ENCODE data around the gene CACNA1B.
A peak's percentile ranks its signal among the peaks of the same experiment; 100 is the strongest.

CACNA1B gene

DNA sequence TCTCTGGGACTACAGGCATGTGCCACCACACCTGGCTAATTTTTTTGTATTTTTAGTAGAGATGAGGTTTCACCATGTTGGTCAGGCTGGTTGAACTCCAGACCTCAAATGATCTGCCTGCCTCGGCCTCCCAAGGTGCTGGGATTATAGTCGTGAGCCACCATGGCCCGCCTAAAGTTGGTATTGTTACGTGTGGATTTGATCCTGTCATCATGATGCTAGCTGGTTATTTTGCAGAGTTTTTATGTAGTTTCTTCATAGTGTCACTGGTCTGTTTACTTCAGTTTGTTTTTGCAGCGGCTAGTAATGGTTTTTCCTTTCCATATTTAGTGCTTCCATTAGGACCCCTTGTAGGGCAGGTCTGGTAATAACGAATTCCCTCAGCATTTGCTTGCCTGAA is 85.9 kb downstream of the CACNA1B start:
- no peak overlapping the region for H3K18ac ChIP-seq (ENCODE audit: low read length)
- H3K36me3 ChIP-seq (ENCODE audit: control insufficient read depth, insufficient read depth, low read length) = no peaks in the 10 kb centered on the region
- no peak overlapping the region for H3K27ac ChIP-seq (ENCODE audit: low read depth, low read length)
- no peaks in the 10 kb centered on the region for H3K79me1 ChIP-seq (ENCODE audit: low read length)
- H2BK120ac ChIP-seq (ENCODE audit: low read depth, low read length) = no peak overlapping the region
- H3K56ac ChIP-seq (ENCODE audit: low read length) = no peak overlapping the region
- no peak overlapping the region for H2BK5ac ChIP-seq (ENCODE audit: low read length)
- no peak for DNase-seq
- no peak overlapping the region for H4K8ac ChIP-seq (ENCODE audit: low read depth, low read length)
- H3K4me1 ChIP-seq (ENCODE audit: control insufficient read depth, low read depth, low read length) = no peaks in the 10 kb centered on the region
- no peak overlapping the region for H2BK15ac ChIP-seq (replicated peaks; ENCODE audit: low read depth)
- H3K9ac ChIP-seq (ENCODE audit: low read length) = no peak overlapping the region
- no peak overlapping the region for H3K4me3 ChIP-seq (ENCODE audit: low read length)
- no CpG with 5 or more reads among the region's 6 CpGs for WGBS (ENCODE audit: extremely low coverage, insufficient coverage, low lambda C conversion rate)
- H3K27me3 ChIP-seq (ENCODE audit: insufficient read depth, low read length, poor library complexity) = no peaks in the 10 kb centered on the region
- no peak overlapping the region for H4K5ac ChIP-seq (ENCODE audit: low read length)
- no peak overlapping the region for H2AK5ac ChIP-seq (ENCODE audit: low read length)
- H3K23ac ChIP-seq (ENCODE audit: low read length) = no peak overlapping the region
- H3K4ac ChIP-seq (ENCODE audit: low read depth, low read length) = no peak overlapping the region
- no peaks in the 10 kb centered on the region for H3K79me2 ChIP-seq (ENCODE audit: control insufficient read depth, insufficient read depth, low read length)
- H3K4me2 ChIP-seq (ENCODE audit: low read length) = no peak overlapping the region

DNA sequence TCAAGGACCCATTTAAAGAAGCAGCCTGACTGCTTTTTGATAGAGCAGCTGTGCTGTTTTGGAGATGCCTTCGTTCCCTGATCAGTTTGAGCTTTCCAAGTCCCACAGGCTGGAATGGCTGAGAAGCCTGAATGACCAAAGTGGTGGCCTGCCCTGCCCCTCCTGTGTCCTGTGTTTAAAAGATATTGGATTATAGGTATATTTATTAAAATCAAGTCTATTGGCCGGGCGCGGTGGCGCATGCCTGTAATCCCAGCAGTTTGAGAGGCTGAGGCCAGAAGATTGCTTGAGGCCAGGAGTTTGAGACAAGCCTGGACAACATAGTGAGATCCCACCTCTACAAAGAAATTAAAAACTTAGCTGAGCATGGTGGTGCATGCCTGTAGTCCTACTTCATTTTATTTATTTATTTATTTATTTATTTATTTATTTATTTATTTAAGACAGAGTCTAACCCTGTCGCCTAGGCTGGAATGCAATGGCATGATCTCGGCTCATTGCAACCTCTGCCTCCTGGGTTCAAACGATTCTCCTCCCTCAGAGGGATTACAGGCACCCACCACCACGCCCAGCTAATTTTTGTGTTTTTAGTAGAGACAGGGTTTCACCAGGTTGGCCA is 87.7 kb downstream of the CACNA1B start:
- Histone ChIP-seq H3K36me3 (ENCODE audit: control insufficient read depth, insufficient read depth, low read length) (no peaks in the 10 kb centered on the region), H3K4ac (ENCODE audit: low read depth, low read length) (no peak overlapping the region), H2BK15ac (replicated peaks; ENCODE audit: low read depth) (no peak overlapping the region), H3K18ac (ENCODE audit: low read length) (no peak overlapping the region), H3K9ac (ENCODE audit: low read length) (no peak overlapping the region), H3K27me3 (ENCODE audit: insufficient read depth, low read length, poor library complexity) (no peaks in the 10 kb centered on the region), H3K56ac (ENCODE audit: low read length) (no peak overlapping the region), H2BK120ac (ENCODE audit: low read depth, low read length) (no peak overlapping the region), H3K4me1 (ENCODE audit: control insufficient read depth, low read depth, low read length) (no peaks in the 10 kb centered on the region), H2AK5ac (ENCODE audit: low read length) (no peak overlapping the region), H2BK5ac (ENCODE audit: low read length) (no peak overlapping the region), H3K23ac (ENCODE audit: low read length) (no peak overlapping the region), H4K5ac (ENCODE audit: low read length) (no peak overlapping the region), H3K4me2 (ENCODE audit: low read length) (no peak overlapping the region), H3K79me2 (ENCODE audit: control insufficient read depth, insufficient read depth, low read length) (no peaks in the 10 kb centered on the region), H3K27ac (ENCODE audit: low read depth, low read length) (no peak overlapping the region), H3K4me3 (ENCODE audit: low read length) (no peak overlapping the region), H4K8ac (ENCODE audit: low read depth, low read length) (no peak overlapping the region), H3K79me1 (ENCODE audit: low read length) (no peaks in the 10 kb centered on the region)
- DNase-seq = no peak
- no CpG with 5 or more reads among the region's 9 CpGs for WGBS (ENCODE audit: extremely low coverage, insufficient coverage, low lambda C conversion rate)

DNA sequence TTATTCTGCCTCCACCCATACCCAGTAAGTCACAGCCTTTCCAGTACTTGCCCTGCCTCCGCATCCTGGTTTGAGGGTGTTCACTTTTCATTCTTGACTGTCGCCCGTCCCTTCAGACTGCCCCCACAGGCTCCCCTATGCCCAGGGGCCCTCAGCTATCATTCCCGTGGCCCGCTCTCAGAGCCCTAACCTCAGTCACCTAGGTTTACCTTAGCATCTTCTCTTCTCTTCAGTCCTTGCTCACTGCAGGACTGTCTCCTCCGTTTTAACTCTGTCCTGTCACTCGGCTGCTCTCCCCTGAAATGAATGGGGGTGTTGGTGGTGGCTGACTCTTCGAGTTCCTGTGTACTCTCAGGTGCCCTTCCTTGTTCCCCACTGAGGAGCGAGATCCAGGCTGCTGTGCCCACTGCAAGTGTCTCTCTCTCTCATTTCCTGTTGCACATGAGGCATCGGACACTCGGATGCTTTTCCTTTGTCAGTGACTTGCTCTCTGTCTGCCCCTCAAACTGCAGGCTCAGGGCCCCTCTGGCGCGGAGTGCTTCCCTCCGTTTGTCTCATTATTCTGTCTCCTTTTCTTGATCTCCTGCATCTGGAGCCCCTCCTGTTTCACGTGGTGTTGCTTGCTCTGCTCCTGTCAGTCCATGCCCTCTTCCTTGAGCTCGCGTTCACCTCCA is 89.8 kb downstream of the CACNA1B start:
- Histone ChIP-seq H3K36me3 (ENCODE audit: control insufficient read depth, insufficient read depth, low read length) (no peaks in the 10 kb centered on the region), H3K23ac (ENCODE audit: low read length) (no peak overlapping the region), H2BK15ac (replicated peaks; ENCODE audit: low read depth) (no peak overlapping the region), H4K5ac (ENCODE audit: low read length) (no peak overlapping the region), H4K8ac (ENCODE audit: low read depth, low read length) (no peak overlapping the region), H3K27ac (ENCODE audit: low read depth, low read length) (no peak overlapping the region), H3K4me2 (ENCODE audit: low read length) (no peak overlapping the region), H3K4me1 (ENCODE audit: control insufficient read depth, low read depth, low read length) (no peaks in the 10 kb centered on the region), H3K4ac (ENCODE audit: low read depth, low read length) (no peak overlapping the region), H2BK120ac (ENCODE audit: low read depth, low read length) (no peak overlapping the region), H3K79me2 (ENCODE audit: control insufficient read depth, insufficient read depth, low read length) (no peaks in the 10 kb centered on the region), H3K27me3 (ENCODE audit: insufficient read depth, low read length, poor library complexity) (no peaks in the 10 kb centered on the region), H3K9ac (ENCODE audit: low read length) (no peak overlapping the region), H2AK5ac (ENCODE audit: low read length) (no peak overlapping the region), H3K18ac (ENCODE audit: low read length) (no peak overlapping the region), H3K56ac (ENCODE audit: low read length) (no peak overlapping the region), H3K4me3 (ENCODE audit: low read length) (no peak overlapping the region), H2BK5ac (ENCODE audit: low read length) (no peak overlapping the region), H3K79me1 (ENCODE audit: low read length) (no peaks in the 10 kb centered on the region)
- WGBS (ENCODE audit: extremely low coverage, insufficient coverage, low lambda C conversion rate) = no CpG with 5 or more reads among the region's 17 CpGs
- no peak for DNase-seq

DNA sequence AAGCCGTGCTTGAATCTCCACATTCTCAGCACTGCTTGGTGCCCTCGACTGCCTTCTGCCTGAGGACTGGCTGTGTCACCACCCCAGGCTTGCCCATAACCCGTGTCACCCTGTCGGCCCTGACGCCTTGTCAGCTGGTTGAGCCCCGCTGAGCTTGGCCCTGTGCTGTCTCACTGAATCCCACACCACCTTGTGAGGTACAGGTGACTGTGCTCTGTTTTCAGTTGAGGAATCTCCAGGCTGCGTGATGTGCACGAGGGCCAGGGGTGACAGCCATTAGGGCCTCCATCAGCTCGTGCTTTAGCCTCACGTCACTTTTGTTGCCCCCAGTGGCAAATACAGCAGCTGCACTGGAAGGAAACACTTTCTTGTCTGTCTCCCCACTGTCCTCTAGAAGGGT is 90.7 kb downstream of the CACNA1B start:
- H4K5ac ChIP-seq (ENCODE audit: low read length) = no peak overlapping the region
- H3K4me1 ChIP-seq (ENCODE audit: control insufficient read depth, low read depth, low read length) = no peaks in the 10 kb centered on the region
- no peak overlapping the region for H3K4me3 ChIP-seq (ENCODE audit: low read length)
- H3K4ac ChIP-seq (ENCODE audit: low read depth, low read length) = no peak overlapping the region
- WGBS (ENCODE audit: extremely low coverage, insufficient coverage, low lambda C conversion rate) = no CpG with 5 or more reads among the region's 10 CpGs
- no peak overlapping the region for H3K18ac ChIP-seq (ENCODE audit: low read length)
- H4K8ac ChIP-seq (ENCODE audit: low read depth, low read length) = no peak overlapping the region
- H3K56ac ChIP-seq (ENCODE audit: low read length) = no peak overlapping the region
- no peak overlapping the region for H2AK5ac ChIP-seq (ENCODE audit: low read length)
- no peaks in the 10 kb centered on the region for H3K27me3 ChIP-seq (ENCODE audit: insufficient read depth, low read length, poor library complexity)
- H3K23ac ChIP-seq (ENCODE audit: low read length) = no peak overlapping the region
- no peak overlapping the region for H3K9ac ChIP-seq (ENCODE audit: low read length)
- no peak overlapping the region for H3K4me2 ChIP-seq (ENCODE audit: low read length)
- DNase-seq = peak; percentile 22
- no peak overlapping the region for H2BK15ac ChIP-seq (replicated peaks; ENCODE audit: low read depth)
- H3K79me1 ChIP-seq (ENCODE audit: low read length) = no peaks in the 10 kb centered on the region
- no peak overlapping the region for H3K27ac ChIP-seq (ENCODE audit: low read depth, low read length)
- no peak overlapping the region for H2BK5ac ChIP-seq (ENCODE audit: low read length)
- H3K36me3 ChIP-seq (ENCODE audit: control insufficient read depth, insufficient read depth, low read length) = no peaks in the 10 kb centered on the region
- H2BK120ac ChIP-seq (ENCODE audit: low read depth, low read length) = no peak overlapping the region
- H3K79me2 ChIP-seq (ENCODE audit: control insufficient read depth, insufficient read depth, low read length) = no peaks in the 10 kb centered on the region

DNA sequence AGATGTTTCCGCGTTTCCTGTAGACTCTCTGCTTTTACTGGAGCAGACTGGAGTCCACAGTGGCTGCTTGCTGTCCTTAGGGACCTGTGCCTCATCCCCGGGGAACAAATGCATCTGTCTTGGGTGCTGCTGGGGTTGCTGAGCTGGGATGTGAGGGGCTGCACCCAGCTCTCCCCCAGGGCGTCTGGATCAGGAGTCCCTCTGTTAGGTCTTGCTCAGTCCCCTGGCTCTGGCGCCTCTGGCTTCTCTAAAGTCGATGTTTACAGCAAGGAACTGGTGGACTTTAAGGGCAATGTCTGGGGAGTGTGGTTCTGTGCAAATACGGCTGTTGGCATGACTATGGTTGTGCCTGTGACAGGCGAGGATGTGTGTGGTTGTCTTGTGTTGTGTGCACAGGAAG is 91.4 kb downstream of the CACNA1B start:
- Histone ChIP-seq H3K27me3 (ENCODE audit: insufficient read depth, low read length, poor library complexity) (no peaks in the 10 kb centered on the region), H3K18ac (ENCODE audit: low read length) (no peak overlapping the region), H3K4me1 (ENCODE audit: control insufficient read depth, low read depth, low read length) (no peaks in the 10 kb centered on the region), H3K36me3 (ENCODE audit: control insufficient read depth, insufficient read depth, low read length) (no peaks in the 10 kb centered on the region), H3K4ac (ENCODE audit: low read depth, low read length) (no peak overlapping the region), H3K23ac (ENCODE audit: low read length) (no peak overlapping the region), H3K4me3 (ENCODE audit: low read length) (no peak overlapping the region), H4K8ac (ENCODE audit: low read depth, low read length) (no peak overlapping the region), H3K56ac (ENCODE audit: low read length) (no peak overlapping the region), H2BK15ac (replicated peaks; ENCODE audit: low read depth) (no peak overlapping the region), H2BK120ac (ENCODE audit: low read depth, low read length) (no peak overlapping the region), H3K79me2 (ENCODE audit: control insufficient read depth, insufficient read depth, low read length) (no peaks in the 10 kb centered on the region), H3K79me1 (ENCODE audit: low read length) (no peaks in the 10 kb centered on the region), H3K4me2 (ENCODE audit: low read length) (no peak overlapping the region), H3K9ac (ENCODE audit: low read length) (no peak overlapping the region), H2AK5ac (ENCODE audit: low read length) (no peak overlapping the region), H2BK5ac (ENCODE audit: low read length) (no peak overlapping the region), H3K27ac (ENCODE audit: low read depth, low read length) (no peak overlapping the region), H4K5ac (ENCODE audit: low read length) (no peak overlapping the region)
- no CpG with 5 or more reads among the region's 8 CpGs for WGBS (ENCODE audit: extremely low coverage, insufficient coverage, low lambda C conversion rate)
- DNase-seq = no peak

DNA sequence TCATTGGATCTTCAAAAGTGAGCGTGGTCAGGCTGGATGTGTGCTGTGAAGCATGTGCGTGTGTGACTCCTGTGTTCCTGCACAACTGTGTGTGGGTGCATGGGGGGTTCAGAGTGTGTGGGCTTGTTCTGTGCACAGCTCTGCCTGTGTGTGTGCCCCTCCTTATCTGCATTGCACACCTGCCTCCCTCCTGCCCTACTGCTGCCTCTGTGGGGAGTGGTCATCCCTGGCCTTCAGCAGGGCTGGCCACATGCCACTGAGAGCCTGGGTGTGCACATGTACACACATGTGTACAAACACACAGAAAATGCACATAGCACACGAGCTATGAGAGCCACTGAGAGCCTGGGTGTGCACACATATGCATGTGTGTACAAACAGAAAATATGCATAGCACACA is 92.1 kb downstream of the CACNA1B start:
- no CpG with 5 or more reads among the region's 3 CpGs for WGBS (ENCODE audit: extremely low coverage, insufficient coverage, low lambda C conversion rate)
- Histone ChIP-seq H2AK5ac (ENCODE audit: low read length) (no peak overlapping the region), H2BK5ac (ENCODE audit: low read length) (no peak overlapping the region)

More for the DNA sequence above, 92.1 kb downstream of the CACNA1B start:
- Histone ChIP-seq H4K5ac (ENCODE audit: low read length) (no peak overlapping the region), H3K56ac (ENCODE audit: low read length) (no peak overlapping the region), H3K79me2 (ENCODE audit: control insufficient read depth, insufficient read depth, low read length) (no peaks in the 10 kb centered on the region), H3K27me3 (ENCODE audit: insufficient read depth, low read length, poor library complexity) (no peaks in the 10 kb centered on the region), H3K4me3 (ENCODE audit: low read length) (no peak overlapping the region), H4K8ac (ENCODE audit: low read depth, low read length) (no peak overlapping the region), H3K4ac (ENCODE audit: low read depth, low read length) (no peak overlapping the region), H3K4me2 (ENCODE audit: low read length) (no peak overlapping the region), H2BK15ac (replicated peaks; ENCODE audit: low read depth) (no peak overlapping the region), H2BK120ac (ENCODE audit: low read depth, low read length) (no peak overlapping the region), H3K18ac (ENCODE audit: low read length) (no peak overlapping the region), H3K9ac (ENCODE audit: low read length) (no peak overlapping the region), H3K27ac (ENCODE audit: low read depth, low read length) (no peak overlapping the region), H3K36me3 (ENCODE audit: control insufficient read depth, insufficient read depth, low read length) (no peaks in the 10 kb centered on the region), H3K79me1 (ENCODE audit: low read length) (no peaks in the 10 kb centered on the region), H3K4me1 (ENCODE audit: control insufficient read depth, low read depth, low read length) (no peaks in the 10 kb centered on the region), H3K23ac (ENCODE audit: low read length) (no peak overlapping the region)
- DNase-seq = no peak
